Ectodermal cell (in vitro differentiated cells): ENCODE results near the gene ZMIZ1.

Experiments used
- H3K27ac ChIP-seq: 2 replicates; pipeline ENCODE4 v1.7.0; 2013; ENCODE audit warnings: mild to moderate bottlenecking, low read depth, low read length; ENCODE audit not compliant: insufficient read depth, poor library complexity, severe bottlenecking
- H3K27me3 ChIP-seq: 2 replicates; pipeline ENCODE4 v1.7.0; 2013; ENCODE audit warnings: mild to moderate bottlenecking, low read length; ENCODE audit not compliant: insufficient read depth, control insufficient read depth, poor library complexity, severe bottlenecking
- H3K36me3 ChIP-seq: one replicate; pipeline ENCODE4 v1.7.0; 2013; ENCODE audit warnings: low read length; ENCODE audit not compliant: control insufficient read depth, insufficient read depth
- H3K4me1 ChIP-seq: one replicate; pipeline ENCODE4 v1.7.0; 2013; ENCODE audit warnings: low read length; ENCODE audit not compliant: control insufficient read depth, insufficient read depth
- H3K4me3 ChIP-seq: 2 replicates; pipeline ENCODE4 v1.7.0; 2013; ENCODE audit warnings: low read depth, low read length, control low read depth; ENCODE audit not compliant: insufficient read depth
- H3K9me3 ChIP-seq: 2 replicates; pipeline ENCODE4 v1.7.0; 2013; ENCODE audit warnings: mild to moderate bottlenecking, low read length, moderate library complexity; ENCODE audit not compliant: control insufficient read depth
- WGBS, 2 experiments: methylation state at CpG; one replicate each; pipeline ENCODE4 v1.1.7; 2013; ENCODE audit warnings: missing lambda C conversion rate in 2 of 2; 5-methylcytosine and 5-hydroxymethylcytosine counted together

The ZMIZ1 gene

GRCh38 chr10:79090134-79090803 is 21.5 kb downstream of the ZMIZ1 start:
- Histone ChIP-seq H3K4me1 (peaks cover 9% of the 10 kb centered on the region), H3K27me3 (no peaks in the 10 kb centered on the region), H3K9me3 (no peaks in the 10 kb centered on the region), H3K4me3 (no peak overlapping the region), H3K36me3 (no peaks in the 10 kb centered on the region), H3K27ac (no peak overlapping the region)
- 88% methylated on average over 6 of the region's 6 CpGs for WGBS, 2 experiments

GRCh38 chr10:79092292-79092896 is 23.6 kb downstream of the ZMIZ1 start:
- H3K4me1 ChIP-seq: peaks cover 9% of the 10 kb centered on the region
- no peaks in the 10 kb centered on the region for H3K9me3 ChIP-seq
- H3K27me3 ChIP-seq: no peaks in the 10 kb centered on the region
- no peak overlapping the region for H3K4me3 ChIP-seq
- no peaks in the 10 kb centered on the region for H3K36me3 ChIP-seq
- no peak overlapping the region for H3K27ac ChIP-seq
- 95 to 96% methylated on average over 10 of the region's 10 CpGs for WGBS, 2 experiments

GRCh38 chr10:79093658-79094411 is 25.1 kb downstream of the ZMIZ1 start:
- H3K27ac ChIP-seq: no peak overlapping the region
- H3K36me3 ChIP-seq: no peaks in the 10 kb centered on the region
- peaks cover 9% of the 10 kb centered on the region for H3K4me1 ChIP-seq
- WGBS, 2 experiments: 91 to 93% methylated on average over 24 of the region's 24 CpGs
- no peaks in the 10 kb centered on the region for H3K9me3 ChIP-seq
- H3K27me3 ChIP-seq: no peaks in the 10 kb centered on the region
- no peak overlapping the region for H3K4me3 ChIP-seq

GRCh38 chr10:79094412-79095175 is 25.8 kb downstream of the ZMIZ1 start:
- Histone ChIP-seq H3K4me1 (peaks cover 9% of the 10 kb centered on the region), H3K27me3 (no peaks in the 10 kb centered on the region), H3K27ac (no peak overlapping the region), H3K36me3 (no peaks in the 10 kb centered on the region), H3K9me3 (no peaks in the 10 kb centered on the region), H3K4me3 (no peak overlapping the region)
- 93 to 94% methylated on average over 12 of the region's 12 CpGs for WGBS, 2 experiments

GRCh38 chr10:79095316-79095715 is 26.6 kb downstream of the ZMIZ1 start:
- H3K9me3 ChIP-seq: no peaks in the 10 kb centered on the region
- peaks cover 4% of the 10 kb centered on the region for H3K4me1 ChIP-seq
- no peaks in the 10 kb centered on the region for H3K36me3 ChIP-seq
- no peak overlapping the region for H3K4me3 ChIP-seq
- H3K27me3 ChIP-seq: no peaks in the 10 kb centered on the region
- H3K27ac ChIP-seq: no peak overlapping the region
- WGBS, 2 experiments: 88% methylated on average over 10 to 11 of the region's 11 CpGs

- no peaks in the 10 kb centered on the region for H3K27me3 ChIP-seq
- no peak overlapping the region for H3K4me3 ChIP-seq
- no peak overlapping the region for H3K27ac ChIP-seq
- H3K4me1 ChIP-seq: peaks cover 5% of the 10 kb centered on the region
- no peaks in the 10 kb centered on the region for H3K36me3 ChIP-seq
- WGBS, 2 experiments: 77 to 82% methylated on average over 5 of the region's 5 CpGs
- no peaks in the 10 kb centered on the region for H3K9me3 ChIP-seq
These were observed 27.7 kb downstream of the ZMIZ1 start for GRCh38 chr10:79096514-79096913.

- Histone ChIP-seq H3K4me1 (peaks cover 12% of the 10 kb centered on the region), H3K4me3 (no peak overlapping the region), H3K36me3 (no peaks in the 10 kb centered on the region), H3K27me3 (no peaks in the 10 kb centered on the region), H3K9me3 (no peaks in the 10 kb centered on the region), H3K27ac (no peak overlapping the region)
- 90 to 92% methylated on average over 11 of the region's 11 CpGs for WGBS, 2 experiments
These were observed 28.5 kb downstream of the ZMIZ1 start for GRCh38 chr10:79097021-79097872.

- WGBS, 2 experiments: 94 to 97% methylated on average over 5 of the region's 5 CpGs
These were observed 29.3 kb downstream of the ZMIZ1 start for GRCh38 chr10:79098061-79098460.

GRCh38 chr10:79098596-79099015 is 29.8 kb downstream of the ZMIZ1 start:
- H3K27me3 ChIP-seq: no peaks in the 10 kb centered on the region
- H3K9me3 ChIP-seq: no peaks in the 10 kb centered on the region
- peaks cover 16% of the 10 kb centered on the region for H3K4me1 ChIP-seq
- H3K36me3 ChIP-seq: no peaks in the 10 kb centered on the region
- 78 to 81% methylated on average over 10 of the region's 10 CpGs for WGBS, 2 experiments
- no peak overlapping the region for H3K27ac ChIP-seq
- no peak overlapping the region for H3K4me3 ChIP-seq

More at GRCh38 chr10:79098061-79098460, 29.3 kb downstream of the ZMIZ1 start:
- H3K27me3 ChIP-seq: no peaks in the 10 kb centered on the region
- H3K9me3 ChIP-seq: no peaks in the 10 kb centered on the region
- no peak overlapping the region for H3K4me3 ChIP-seq
- no peaks in the 10 kb centered on the region for H3K36me3 ChIP-seq
- no peak overlapping the region for H3K27ac ChIP-seq
- peaks cover 16% of the 10 kb centered on the region for H3K4me1 ChIP-seq
